Natural killer cell (primary cell): ENCODE measurements around the gene SYT3. TPM values are rescaled to one million over a fixed set of nuclear protein-coding genes. Genes with fewer than 3 reads are reported as not detected.
A peak's percentile ranks its signal among the peaks of the same experiment; 100 is the strongest.
"Not testable (repeated sequence)": the region's sequence is repeated elsewhere in the genome, so short reads cannot be mapped to it uniquely, and the experiment has no call there.

Experiments used
- ATAC-seq, 3 donors: fragments of 150-1000 bp in 2 of 3; fragments of 200-7000 bp in 1 of 3; cut with Tn5 transposase; 1 replicate in 1 of 3; 2 replicates in 2 of 3; pipeline ENCODE4 v1.10.0; 2021; ENCODE audit warnings: mild to moderate bottlenecking in 2 of 3, moderate library complexity in 2 of 3
- DNase-seq, 2 donors: peaks; one replicate each; pipeline versions ENCODE4 v3.0.0 to v3.0.0-alpha.2; 2013 to 2021; ENCODE audit warnings: mixed read lengths in 1 of 2
- H3K27ac ChIP-seq: one replicate; pipeline ENCODE4 v1.5.1; 2013; ENCODE audit warnings: mild to moderate bottlenecking, low read length
- H3K27me3 ChIP-seq: one replicate; pipeline ENCODE4 v1.6.1; 2013; ENCODE audit warnings: low read length; ENCODE audit not compliant: control insufficient read depth, insufficient read depth
- H3K36me3 ChIP-seq: one replicate; pipeline ENCODE4 v1.6.1; 2013; ENCODE audit warnings: low read length; ENCODE audit not compliant: control insufficient read depth, insufficient read depth
- H3K4me1 ChIP-seq: one replicate; pipeline ENCODE4 v1.6.1; 2013; ENCODE audit warnings: low read length; ENCODE audit not compliant: control insufficient read depth, insufficient read depth
- H3K4me3 ChIP-seq: one replicate; pipeline ENCODE4 v1.5.1; 2013; ENCODE audit warnings: low read length
- H3K9me3 ChIP-seq: one replicate; pipeline ENCODE4 v1.6.1; 2013; ENCODE audit warnings: low read length; ENCODE audit not compliant: control insufficient read depth, insufficient read depth
- H3K27ac Mint-ChIP-seq, 2 donors: one replicate each; pipeline ENCODE4 v1.8.0; 2022; ENCODE audit warnings: mild to moderate bottlenecking in 2 of 2, mixed read lengths in 2 of 2, moderate library complexity in 1 of 2
- H3K27me3 Mint-ChIP-seq, 2 donors: one replicate each; pipeline ENCODE4 v1.8.0; 2022; ENCODE audit warnings: low read depth in 2 of 2, mixed read lengths in 2 of 2
- H3K36me3 Mint-ChIP-seq: one replicate; pipeline ENCODE4 v1.8.0; 2022; ENCODE audit warnings: mixed read lengths
- H3K4me1 Mint-ChIP-seq, 2 donors: one replicate each; pipeline ENCODE4 v1.8.0; 2022; ENCODE audit warnings: mixed read lengths in 2 of 2
- H3K4me3 Mint-ChIP-seq: one replicate; pipeline ENCODE4 v1.8.0; 2022; ENCODE audit warnings: mild to moderate bottlenecking, moderate library complexity, mixed read lengths
- H3K9me3 Mint-ChIP-seq, 2 donors: one replicate each; pipeline ENCODE4 v1.8.0; 2022; ENCODE audit warnings: mixed read lengths in 2 of 2
- WGBS: methylation state at CpG from one replicate; pipeline ENCODE4 v1.1.7; 2013; ENCODE audit warnings: missing lambda C conversion rate; ENCODE audit not compliant: insufficient coverage; 5-methylcytosine and 5-hydroxymethylcytosine counted together
- intact Hi-C: fragments of 100-400 bp; cut with micrococcal nuclease; formaldehyde crosslinking; loops from one replicate; pipeline ENCODE4 v1.14.2; 2022
- total RNA-seq, 4 donors: library from RNA; stranded (reverse); fragments of 120-200 nt in 1 of 4; gene quantifications; one replicate each; pipeline versions ENCODE4 v1.2.3 to v1.2.4, GENCODE V29; 2013 to 2022
- TF ChIP-seq, protein P1 (sequence below): fragments of 200-600 bp; IDR thresholded peaks from one replicate; pipeline ENCODE4 v1.8.0; 2022; ENCODE audit warnings: antibody characterized with exemption

The SYT3 gene
- total RNA-seq, 3 donors from 2014 or later (not counting 1 experiment from before 2014, with no cell fraction given): not detected

DNA sequence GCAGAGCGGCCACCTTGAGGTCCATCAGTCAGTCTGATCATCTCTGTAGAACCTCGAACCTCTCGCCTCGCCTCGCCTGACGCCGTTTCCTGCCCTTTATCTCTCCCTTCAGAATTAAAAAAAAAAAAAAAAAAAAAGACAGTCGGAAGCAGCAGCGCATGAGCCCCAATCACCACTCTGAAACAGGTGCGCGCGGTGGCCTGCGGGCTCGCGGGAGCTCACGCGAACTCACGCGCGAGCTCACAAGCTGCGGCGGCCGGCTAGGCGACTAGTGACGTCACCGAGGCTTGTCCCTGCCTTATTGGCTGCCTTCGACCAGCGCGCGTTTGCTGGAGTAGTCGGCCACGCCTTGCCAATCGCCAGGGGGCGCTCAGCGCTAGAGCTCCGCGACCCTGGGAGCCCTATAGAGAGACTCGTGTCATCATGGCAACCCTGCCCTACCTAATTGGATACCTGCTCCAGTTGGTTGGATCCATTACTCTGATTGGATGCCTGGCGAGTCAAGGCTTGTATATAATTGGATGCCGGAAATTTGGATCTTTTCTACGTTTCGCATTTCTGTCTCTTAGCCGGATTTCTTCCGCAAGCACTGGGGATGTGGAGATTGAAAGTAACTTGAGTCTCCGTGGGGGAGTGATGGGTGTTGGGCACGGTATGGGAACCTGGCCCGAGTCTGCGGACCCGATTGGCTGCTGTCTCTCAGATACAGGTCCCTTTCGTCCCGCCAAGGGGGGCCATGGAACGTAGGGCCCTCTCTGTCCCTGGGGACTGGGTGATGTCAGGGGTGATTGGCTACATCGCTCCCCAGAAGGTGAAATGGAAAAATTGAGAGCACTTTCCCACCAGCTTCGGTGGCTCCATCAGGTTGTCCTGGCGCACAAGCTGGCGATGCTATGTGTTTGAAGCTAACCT, 31.6 kb downstream of the SYT3 start:
- Mint-ChIP-seq H3K9me3 (no peaks in the 10 kb centered on the region), H3K4me1 (peaks cover 10 to 20% of the 10 kb centered on the region in 2 donors), H3K36me3 (no peaks in the 10 kb centered on the region), H3K4me3 (peak overlapping the region; percentile 7), H3K27me3 (peaks cover 10 to 20% of the 10 kb centered on the region in 2 donors), H3K27ac (no peak overlapping the region)
- intact Hi-C loops: no loop called here
- H3K4me1 ChIP-seq: peaks cover 12% of the 10 kb centered on the region
- 18% methylated on average over 55 of the region's 56 CpGs for WGBS
- no peak overlapping the region for H3K4me3 ChIP-seq
- ATAC-seq: peak; percentile 63 to 83 (median 70)
- peaks cover 9% of the 10 kb centered on the region for H3K27me3 ChIP-seq
- peaks cover 15% of the 10 kb centered on the region for H3K9me3 ChIP-seq
- peak; percentile 41 to 79 for DNase-seq
- H3K27ac ChIP-seq: no peak overlapping the region
- H3K36me3 ChIP-seq: no peaks in the 10 kb centered on the region
- TF ChIP-seq, protein P1, sequence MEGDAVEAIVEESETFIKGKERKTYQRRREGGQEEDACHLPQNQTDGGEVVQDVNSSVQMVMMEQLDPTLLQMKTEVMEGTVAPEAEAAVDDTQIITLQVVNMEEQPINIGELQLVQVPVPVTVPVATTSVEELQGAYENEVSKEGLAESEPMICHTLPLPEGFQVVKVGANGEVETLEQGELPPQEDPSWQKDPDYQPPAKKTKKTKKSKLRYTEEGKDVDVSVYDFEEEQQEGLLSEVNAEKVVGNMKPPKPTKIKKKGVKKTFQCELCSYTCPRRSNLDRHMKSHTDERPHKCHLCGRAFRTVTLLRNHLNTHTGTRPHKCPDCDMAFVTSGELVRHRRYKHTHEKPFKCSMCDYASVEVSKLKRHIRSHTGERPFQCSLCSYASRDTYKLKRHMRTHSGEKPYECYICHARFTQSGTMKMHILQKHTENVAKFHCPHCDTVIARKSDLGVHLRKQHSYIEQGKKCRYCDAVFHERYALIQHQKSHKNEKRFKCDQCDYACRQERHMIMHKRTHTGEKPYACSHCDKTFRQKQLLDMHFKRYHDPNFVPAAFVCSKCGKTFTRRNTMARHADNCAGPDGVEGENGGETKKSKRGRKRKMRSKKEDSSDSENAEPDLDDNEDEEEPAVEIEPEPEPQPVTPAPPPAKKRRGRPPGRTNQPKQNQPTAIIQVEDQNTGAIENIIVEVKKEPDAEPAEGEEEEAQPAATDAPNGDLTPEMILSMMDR: no peak

DNA sequence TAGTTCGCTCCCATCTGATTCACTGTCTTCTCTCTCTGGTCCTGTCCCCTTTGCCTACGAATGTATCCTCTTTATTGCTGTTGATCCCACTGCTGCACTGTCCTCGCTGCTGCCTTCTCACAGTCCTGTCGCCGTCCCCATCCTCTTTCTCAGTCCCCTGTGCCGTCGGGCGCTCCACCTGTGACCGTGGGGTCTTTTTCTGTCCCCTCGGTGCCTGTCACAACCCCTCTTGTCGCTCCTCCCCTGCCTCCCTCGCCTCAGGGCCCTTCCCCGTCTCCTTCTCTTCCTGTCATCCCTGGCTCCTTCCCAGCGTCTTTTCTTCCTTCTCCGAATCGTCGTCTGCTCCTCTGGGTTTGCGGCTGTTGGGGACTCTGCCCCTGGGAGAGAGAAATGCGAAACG, 32.3 kb downstream of the SYT3 start:
- TF ChIP-seq, protein P1: no peak
- 76% methylated on average over 20 of the region's 20 CpGs for WGBS
- Histone ChIP-seq H3K4me1 (peaks cover 12% of the 10 kb centered on the region), H3K27me3 (peaks cover 9% of the 10 kb centered on the region), H3K36me3 (no peaks in the 10 kb centered on the region), H3K4me3 (no peak overlapping the region), H3K27ac (no peak overlapping the region), H3K9me3 (peaks cover 15% of the 10 kb centered on the region)
- Mint-ChIP-seq H3K4me1 (peaks cover 10 to 20% of the 10 kb centered on the region in 2 donors), H3K27ac (no peak overlapping the region), H3K4me3 (no peak overlapping the region), H3K27me3 (peaks cover 10 to 22% of the 10 kb centered on the region in 2 donors), H3K36me3 (no peaks in the 10 kb centered on the region), H3K9me3 (no peaks in the 10 kb centered on the region)
- no peak for ATAC-seq
- intact Hi-C loops: no loop called here
- no peak for DNase-seq

DNA sequence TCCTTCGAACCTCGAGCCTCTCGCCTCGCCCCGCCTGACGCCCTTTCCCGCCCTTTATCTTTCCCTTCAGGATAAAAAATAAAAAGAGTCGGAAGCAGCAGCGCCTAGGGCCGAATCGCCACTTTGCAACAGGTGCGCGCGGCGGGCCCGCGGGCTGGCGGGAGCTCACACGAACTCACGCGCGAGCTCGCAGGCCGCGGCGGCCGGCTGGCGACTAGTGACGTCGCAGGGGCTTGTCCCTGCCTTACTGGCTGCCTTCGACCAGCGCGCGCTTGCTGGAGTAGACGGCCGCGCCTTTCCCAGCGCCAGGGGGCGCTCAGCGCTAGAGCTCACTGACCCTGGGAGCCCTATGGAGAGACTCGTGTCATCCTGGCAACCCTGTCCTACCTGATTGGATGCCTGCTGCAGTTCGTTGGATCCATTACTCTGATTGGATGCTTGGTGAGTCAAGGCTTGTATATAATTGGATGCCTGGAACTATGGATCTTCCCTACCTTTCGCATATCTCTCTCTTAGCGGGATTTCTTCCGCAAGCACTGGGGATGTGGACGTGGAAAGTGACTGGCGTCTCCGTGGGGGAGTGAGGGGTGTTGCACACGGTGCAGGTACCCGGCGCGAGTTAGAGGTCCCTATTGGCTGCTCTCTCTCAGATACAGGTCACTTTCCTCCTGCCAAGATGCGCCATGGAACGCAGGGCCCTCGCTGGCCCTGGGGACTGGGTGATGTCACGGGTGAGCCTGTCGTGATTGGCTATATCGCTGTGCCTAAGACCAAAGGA, 33.4 kb downstream of the SYT3 start:
- H3K9me3 Mint-ChIP-seq, intact Hi-C loops, H3K4me3 ChIP-seq, H3K27me3 ChIP-seq, H3K36me3 Mint-ChIP-seq, H3K4me3 Mint-ChIP-seq, H3K27ac ChIP-seq, H3K36me3 ChIP-seq, H3K27ac Mint-ChIP-seq, DNase-seq: not testable (repeated sequence)
- H3K9me3 ChIP-seq: peaks cover 15% of the 10 kb centered on the region
- peaks cover 20 to 30% of the 10 kb centered on the region in 2 donors for H3K27me3 Mint-ChIP-seq
- ATAC-seq: peak in 2 of 3 donors; percentile 45 to 57
- H3K4me1 ChIP-seq: peaks cover 12% of the 10 kb centered on the region
- 57% methylated on average over 28 of the region's 58 CpGs for WGBS
- H3K4me1 Mint-ChIP-seq: peaks cover 10 to 20% of the 10 kb centered on the region in 2 donors

DNA sequence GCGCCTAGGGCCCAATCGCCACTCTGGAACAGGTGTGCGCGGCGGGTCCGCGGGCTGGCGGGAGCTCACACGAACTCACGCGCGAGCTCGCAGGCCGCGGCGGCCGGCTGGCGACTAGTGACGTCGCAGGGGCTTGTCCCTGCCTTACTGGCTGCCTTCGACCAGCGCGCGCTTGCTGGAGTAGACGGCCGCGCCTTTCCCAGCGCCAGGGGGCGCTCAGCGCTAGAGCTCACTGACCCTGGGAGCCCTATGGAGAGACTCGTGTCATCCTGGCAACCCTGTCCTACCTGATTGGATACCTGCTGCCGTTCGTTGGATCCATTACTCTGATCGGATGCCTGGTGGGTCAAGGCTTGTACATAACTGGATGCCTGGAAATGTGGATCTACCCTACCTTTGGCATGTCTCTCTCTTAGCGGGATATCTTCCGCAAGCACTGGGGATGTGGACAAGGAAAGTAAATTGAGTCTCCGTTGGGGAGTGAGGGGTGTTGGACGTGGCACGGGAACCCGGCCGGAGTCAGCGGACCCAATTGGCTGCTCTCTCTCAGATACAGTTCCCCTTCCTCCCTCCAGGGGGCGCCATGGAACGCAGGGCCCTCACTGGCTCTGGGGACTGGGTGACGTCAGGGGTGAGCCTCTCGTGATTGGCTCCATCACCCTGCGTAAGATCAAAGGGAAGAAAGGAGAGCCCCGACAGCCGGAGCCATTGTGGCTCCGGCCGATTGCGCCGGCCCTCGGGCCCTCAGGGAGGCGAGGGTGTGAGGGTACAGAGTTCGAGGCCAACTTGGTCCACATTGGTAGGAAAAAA, 35.2 kb downstream of the SYT3 start:
- H3K4me3 ChIP-seq, H3K4me3 Mint-ChIP-seq, H3K36me3 Mint-ChIP-seq, intact Hi-C loops, H3K27ac ChIP-seq, H3K27me3 ChIP-seq, H3K36me3 ChIP-seq, H3K27ac Mint-ChIP-seq, DNase-seq, H3K9me3 Mint-ChIP-seq: not testable (repeated sequence)
- Histone ChIP-seq H3K9me3 (peaks cover 15% of the 10 kb centered on the region), H3K4me1 (peaks cover 12% of the 10 kb centered on the region)
- H3K4me1 Mint-ChIP-seq: peaks cover 10 to 20% of the 10 kb centered on the region in 2 donors
- ATAC-seq: peak in 2 of 3 donors; percentile 20 to 52
- no CpG with 5 or more reads among the region's 56 CpGs for whole genome bisulfite sequencing
- H3K27me3 Mint-ChIP-seq: peaks cover 33 to 34% of the 10 kb centered on the region in 2 donors
